T-helper 9 cell (primary cell): ENCODE results near the gene RFC5.
"Not testable (repeated sequence)": the region's sequence is repeated elsewhere in the genome, so short reads cannot be mapped to it uniquely, and the experiment has no call there.

Source experiments
- DNase-seq: peaks from one replicate; pipeline ENCODE4 v3.0.0-alpha.2; 2020

RFC5 gene

GRCh38 chr12:118015944-118016343, 559 bp upstream of the RFC5 start:
- no peak for DNase-seq

- DNase-seq: no peak
Measured at GRCh38 chr12:118017926-118018325, 1.4 kb downstream of the RFC5 start.

GRCh38 chr12:118020036-118020435, 3.5 kb downstream of the RFC5 start:
- DNase-seq: no peak

GRCh38 chr12:118022097-118022727, 5.7 kb downstream of the RFC5 start:
- not testable (repeated sequence) for DNase-seq

GRCh38 chr12:118022728-118023109, 6.2 kb downstream of the RFC5 start:
- no peak for DNase-seq

GRCh38 chr12:118023301-118023860, 6.9 kb downstream of the RFC5 start:
- no peak for DNase-seq

- DNase-seq: no peak
Measured at GRCh38 chr12:118025168-118025567, 8.7 kb downstream of the RFC5 start.

GRCh38 chr12:118029166-118029565, 12.7 kb downstream of the RFC5 start:
- no peak for DNase-seq

- DNase-seq: no peak
Measured at GRCh38 chr12:118032188-118032587, 15.7 kb downstream of the RFC5 start.

GRCh38 chr12:118033323-118033722, 16.8 kb downstream of the RFC5 start:
- no peak for DNase-seq

- no peak for DNase-seq
Measured at GRCh38 chr12:118033902-118034301, 17.4 kb downstream of the RFC5 start.

GRCh38 chr12:118034429-118035189, 18.1 kb downstream of the RFC5 start:
- no peak for DNase-seq

- DNase-seq: no peak
Measured at GRCh38 chr12:118035190-118036041, 18.9 kb downstream of the RFC5 start.

- DNase-seq: no peak
Measured at GRCh38 chr12:118036672-118037411, 20.3 kb downstream of the RFC5 start.

- DNase-seq: no peak
Measured at GRCh38 chr12:118038137-118038536, 21.6 kb downstream of the RFC5 start.

- no peak for DNase-seq
Measured at GRCh38 chr12:118042091-118042490, 25.6 kb downstream of the RFC5 start.

- no peak for DNase-seq
Measured at GRCh38 chr12:118044075-118044474, 27.6 kb downstream of the RFC5 start.

GRCh38 chr12:118044577-118044976, 28.1 kb downstream of the RFC5 start:
- DNase-seq: no peak

GRCh38 chr12:118046430-118046829, 29.9 kb downstream of the RFC5 start:
- DNase-seq: no peak

GRCh38 chr12:118050972-118051910, 34.7 kb downstream of the RFC5 start:
- DNase-seq: no peak

GRCh38 chr12:118052324-118053070, 36.0 kb downstream of the RFC5 start:
- DNase-seq: no peak
